T-helper 2 cell treated with Interferon-gamma antibody and Interleukin-4, amounts not matched to agents 5 μg/mL and 100 μg/mL, for 36 hours (primary cell): ENCODE data around the gene CORIN.

Experiments
- DNase-seq: peaks from one replicate; pipeline ENCODE4 v3.0.0; 2021; ENCODE audit warnings: low spot score
- H3K27ac Mint-ChIP-seq: one replicate; pipeline ENCODE4 v1.8.0; 2021; ENCODE audit warnings: mild to moderate bottlenecking, mixed read lengths
- H3K27me3 Mint-ChIP-seq: one replicate; pipeline ENCODE4 v1.8.0; 2021; ENCODE audit warnings: low read depth, mixed read lengths
- H3K36me3 Mint-ChIP-seq: one replicate; pipeline ENCODE4 v1.8.0; 2021; ENCODE audit warnings: low read depth, mixed read lengths
- H3K4me1 Mint-ChIP-seq: one replicate; pipeline ENCODE4 v1.8.0; 2021; ENCODE audit warnings: low read depth, mixed read lengths
- H3K4me3 Mint-ChIP-seq: one replicate; pipeline ENCODE4 v1.8.0; 2022; ENCODE audit warnings: mild to moderate bottlenecking, moderate library complexity, mixed read lengths
- H3K9me3 Mint-ChIP-seq: one replicate; pipeline ENCODE4 v1.8.0; 2021; ENCODE audit warnings: mixed read lengths

Gene CORIN

GRCh38 chr4:47848041-47848440 lies 10.2 kb upstream of the CORIN start:
- Mint-ChIP-seq H3K9me3 (peaks cover 4% of the 10 kb centered on the region), H3K36me3 (peaks cover 24% of the 10 kb centered on the region), H3K27ac (no peak overlapping the region), H3K27me3 (no peaks in the 10 kb centered on the region), H3K4me3 (no peak overlapping the region), H3K4me1 (no peaks in the 10 kb centered on the region)
- DNase-seq, result no peak

GRCh38 chr4:47842985-47843384 lies 5.1 kb upstream of the CORIN start:
- no peak overlapping the region for H3K27ac Mint-ChIP-seq
- H3K4me1 Mint-ChIP-seq, result peaks cover 5% of the 10 kb centered on the region
- no peak overlapping the region for H3K4me3 Mint-ChIP-seq
- H3K36me3 Mint-ChIP-seq, result peaks cover 17% of the 10 kb centered on the region
- peaks cover 4% of the 10 kb centered on the region for H3K9me3 Mint-ChIP-seq
- DNase-seq, result no peak
- H3K27me3 Mint-ChIP-seq, result peaks cover 8% of the 10 kb centered on the region

GRCh38 chr4:47840291-47840690 lies 2.4 kb upstream of the CORIN start:
- H3K27ac Mint-ChIP-seq, result no peak overlapping the region

GRCh38 chr4:47839259-47839658 lies 1.4 kb upstream of the CORIN start:
- peak; percentile 64 for DNase-seq
- Mint-ChIP-seq H3K4me3 (no peak overlapping the region), H3K4me1 (peaks cover 18% of the 10 kb centered on the region), H3K27ac (no peak overlapping the region), H3K9me3 (no peaks in the 10 kb centered on the region), H3K27me3 (peaks cover 35% of the 10 kb centered on the region), H3K36me3 (peaks cover 8% of the 10 kb centered on the region)

More at GRCh38 chr4:47840291-47840690, 2.4 kb upstream of the CORIN start:
- no peak for DNase-seq
- H3K27me3 Mint-ChIP-seq, result peaks cover 30% of the 10 kb centered on the region
- no peaks in the 10 kb centered on the region for H3K9me3 Mint-ChIP-seq
- H3K4me1 Mint-ChIP-seq, result peaks cover 18% of the 10 kb centered on the region
- H3K36me3 Mint-ChIP-seq, result peaks cover 8% of the 10 kb centered on the region
- no peak overlapping the region for H3K4me3 Mint-ChIP-seq

- no peak for DNase-seq
- H3K9me3 Mint-ChIP-seq, result peaks cover under 1% of the 10 kb centered on the region
- peaks cover 18% of the 10 kb centered on the region for H3K4me1 Mint-ChIP-seq
- H3K27me3 Mint-ChIP-seq, result peaks cover 40% of the 10 kb centered on the region
- no peak overlapping the region for H3K27ac Mint-ChIP-seq
- H3K4me3 Mint-ChIP-seq, result no peak overlapping the region
- peaks cover 3% of the 10 kb centered on the region for H3K36me3 Mint-ChIP-seq
Observed at GRCh38 chr4:47838445-47838844, 578 bp upstream of the CORIN start.

- H3K4me1 Mint-ChIP-seq, result peaks cover 18% of the 10 kb centered on the region
- peaks cover 10% of the 10 kb centered on the region for H3K9me3 Mint-ChIP-seq
- no peak overlapping the region for H3K27ac Mint-ChIP-seq
- peaks cover 46% of the 10 kb centered on the region for H3K27me3 Mint-ChIP-seq
- H3K4me3 Mint-ChIP-seq, result peak overlapping the region; percentile 83
- H3K36me3 Mint-ChIP-seq, result no peaks in the 10 kb centered on the region
- peak; percentile 25 for DNase-seq
Observed at GRCh38 chr4:47837094-47837907, 566 bp downstream of the CORIN start.

- Mint-ChIP-seq H3K36me3 (no peaks in the 10 kb centered on the region), H3K27ac (no peak overlapping the region), H3K4me1 (peaks cover 18% of the 10 kb centered on the region), H3K9me3 (peaks cover 10% of the 10 kb centered on the region), H3K4me3 (peak overlapping the region; percentile 83), H3K27me3 (peaks cover 47% of the 10 kb centered on the region)
- peak; percentile 34 for DNase-seq
Observed at GRCh38 chr4:47836641-47837093, 1.2 kb downstream of the CORIN start.

GRCh38 chr4:47835494-47835893 lies 2.4 kb downstream of the CORIN start:
- H3K4me1 Mint-ChIP-seq, result peaks cover 25% of the 10 kb centered on the region
- no peak for DNase-seq
- no peak overlapping the region for H3K27ac Mint-ChIP-seq
- H3K27me3 Mint-ChIP-seq, result peaks cover 47% of the 10 kb centered on the region
- H3K36me3 Mint-ChIP-seq, result no peaks in the 10 kb centered on the region
- peaks cover 10% of the 10 kb centered on the region for H3K9me3 Mint-ChIP-seq
- peak overlapping the region; percentile 20 for H3K4me3 Mint-ChIP-seq

GRCh38 chr4:47831026-47831679 lies 6.7 kb downstream of the CORIN start:
- Mint-ChIP-seq H3K27ac (no peak overlapping the region), H3K9me3 (peaks cover 10% of the 10 kb centered on the region)

GRCh38 chr4:47830265-47831025 lies 7.4 kb downstream of the CORIN start:
- H3K27me3 Mint-ChIP-seq, result peaks cover 28% of the 10 kb centered on the region
- no peak overlapping the region for H3K4me3 Mint-ChIP-seq
- H3K27ac Mint-ChIP-seq, result no peak overlapping the region
- no peak for DNase-seq
- H3K36me3 Mint-ChIP-seq, result no peaks in the 10 kb centered on the region
- peaks cover 15% of the 10 kb centered on the region for H3K4me1 Mint-ChIP-seq
- peaks cover 10% of the 10 kb centered on the region for H3K9me3 Mint-ChIP-seq

More at GRCh38 chr4:47831026-47831679, 6.7 kb downstream of the CORIN start:
- no peak overlapping the region for H3K4me3 Mint-ChIP-seq
- H3K36me3 Mint-ChIP-seq, result no peaks in the 10 kb centered on the region
- peaks cover 35% of the 10 kb centered on the region for H3K27me3 Mint-ChIP-seq
- no peak for DNase-seq
- peaks cover 18% of the 10 kb centered on the region for H3K4me1 Mint-ChIP-seq

GRCh38 chr4:47829438-47829837 lies 8.4 kb downstream of the CORIN start:
- Mint-ChIP-seq H3K27me3 (peaks cover 23% of the 10 kb centered on the region), H3K27ac (no peak overlapping the region), H3K4me1 (peaks cover 15% of the 10 kb centered on the region), H3K36me3 (no peaks in the 10 kb centered on the region), H3K9me3 (peaks cover 10% of the 10 kb centered on the region), H3K4me3 (no peak overlapping the region)
- DNase-seq, result no peak

- Mint-ChIP-seq H3K27me3 (peaks cover 12% of the 10 kb centered on the region), H3K36me3 (no peaks in the 10 kb centered on the region)
Observed at GRCh38 chr4:47827343-47828047, 10.4 kb downstream of the CORIN start.

GRCh38 chr4:47824840-47825239 lies 13.0 kb downstream of the CORIN start:
- Mint-ChIP-seq H3K36me3 (no peaks in the 10 kb centered on the region), H3K9me3 (no peaks in the 10 kb centered on the region), H3K4me3 (no peak overlapping the region), H3K27ac (no peak overlapping the region), H3K27me3 (peaks cover 7% of the 10 kb centered on the region), H3K4me1 (peaks cover 6% of the 10 kb centered on the region)
- DNase-seq, result no peak

More at GRCh38 chr4:47827343-47828047, 10.4 kb downstream of the CORIN start:
- Mint-ChIP-seq H3K4me3 (no peak overlapping the region), H3K4me1 (peaks cover 15% of the 10 kb centered on the region), H3K9me3 (no peaks in the 10 kb centered on the region), H3K27ac (no peak overlapping the region)
- no peak for DNase-seq
